Stimulated activated CD4-positive, alpha-beta T cell treated with anti-CD3 and anti-CD28 coated beads, Interleukin-1b, Interleukin-23, amount 100 ng/mL, for 1 hour (primary cell): ENCODE measurements around the gene EXOC3L2.
A peak's percentile ranks its signal among the peaks of the same experiment; 100 is the strongest.

Experiments used
- DNase-seq, 2 donors: peaks; one replicate each; pipeline ENCODE4 v3.0.0-alpha.2; 2020; ENCODE audit warnings: low read depth in 2 of 2

EXOC3L2 gene

DNA sequence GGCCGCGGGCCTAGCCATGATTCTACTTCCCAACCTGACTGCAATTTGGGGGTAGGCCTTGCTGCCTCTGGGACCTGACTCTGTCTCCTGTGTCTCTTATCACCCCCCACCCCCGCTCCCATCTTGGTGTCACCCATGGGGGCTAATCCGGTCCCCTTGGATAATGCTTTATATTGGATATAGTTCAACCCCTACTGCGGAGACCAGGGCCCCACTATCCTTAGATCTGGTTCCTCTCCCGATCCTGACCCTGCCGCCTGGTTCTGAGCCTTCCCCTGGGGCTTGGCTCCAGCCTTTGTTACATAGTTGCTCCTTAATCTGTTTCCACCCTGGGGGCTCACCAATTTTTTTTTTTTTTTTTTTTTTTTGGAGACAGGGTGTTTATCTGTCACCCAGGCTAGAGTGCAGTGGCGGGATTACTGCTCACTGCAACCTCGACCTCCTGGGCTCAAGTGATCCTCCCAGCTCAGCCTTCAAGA is 65.3 kb downstream of the EXOC3L2 start:
- no peak for DNase-seq

- DNase-seq, result no peak
These were observed 65.9 kb downstream of the EXOC3L2 start for GRCh38 chr19:45179072-45179891.

- DNase-seq, result peak; percentile 97 to 99
These were observed 66.7 kb downstream of the EXOC3L2 start, which contains the start of gene BLOC1S3 for GRCh38 chr19:45178262-45179071. Gene BLOC1S3 (plus strand): TSS chr19:45178784. CDS start chr19:45179297, 513 bp downstream.

GRCh38 chr19:45177817-45178261 is 67.4 kb downstream of the EXOC3L2 start, which contains the start of gene TRAPPC6A:
Gene TRAPPC6A (minus strand): TSS chr19:45178237. CDS start chr19:45178218, 19 bp downstream.
- DNase-seq, result no peak

DNA sequence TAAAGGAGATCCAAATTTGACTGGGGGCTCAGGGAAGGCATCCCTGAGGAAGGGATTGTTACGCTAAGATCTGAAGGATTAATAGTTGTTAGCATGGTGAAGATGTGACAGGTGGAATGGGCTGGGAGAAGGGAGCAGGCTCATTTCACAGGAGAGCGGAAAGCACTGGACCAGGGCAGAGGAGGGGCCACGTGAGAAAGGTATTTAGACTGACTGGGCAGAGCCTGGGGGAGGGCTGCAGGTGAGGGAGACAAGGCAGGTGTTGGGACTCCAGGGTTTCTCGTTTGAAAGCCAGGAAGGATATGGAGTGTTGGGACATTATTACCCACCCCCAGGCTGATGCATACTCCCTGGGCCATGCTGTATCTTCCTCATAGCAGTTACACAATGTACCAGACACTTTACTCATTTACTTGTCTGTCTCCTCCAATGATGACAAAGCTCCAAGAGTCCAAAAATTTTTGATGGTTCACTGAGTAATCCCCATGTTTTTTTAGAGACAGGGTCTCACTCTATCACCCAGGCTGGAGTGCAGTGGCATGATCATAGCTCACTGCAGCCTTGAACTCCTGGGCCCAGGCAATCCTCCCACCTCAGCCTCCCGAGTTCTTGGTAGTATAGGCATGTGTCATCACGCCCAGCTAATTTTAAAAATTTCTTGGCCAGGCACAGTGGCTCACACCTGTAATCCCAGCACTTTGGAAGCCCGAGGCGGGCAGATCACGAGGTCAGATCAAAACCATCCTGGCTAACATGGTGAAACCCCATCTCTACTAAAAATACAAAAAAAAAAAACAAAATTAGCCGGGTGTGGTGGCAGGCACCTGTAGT is 69.5 kb downstream of the EXOC3L2 start:
- DNase-seq, result no peak

DNA sequence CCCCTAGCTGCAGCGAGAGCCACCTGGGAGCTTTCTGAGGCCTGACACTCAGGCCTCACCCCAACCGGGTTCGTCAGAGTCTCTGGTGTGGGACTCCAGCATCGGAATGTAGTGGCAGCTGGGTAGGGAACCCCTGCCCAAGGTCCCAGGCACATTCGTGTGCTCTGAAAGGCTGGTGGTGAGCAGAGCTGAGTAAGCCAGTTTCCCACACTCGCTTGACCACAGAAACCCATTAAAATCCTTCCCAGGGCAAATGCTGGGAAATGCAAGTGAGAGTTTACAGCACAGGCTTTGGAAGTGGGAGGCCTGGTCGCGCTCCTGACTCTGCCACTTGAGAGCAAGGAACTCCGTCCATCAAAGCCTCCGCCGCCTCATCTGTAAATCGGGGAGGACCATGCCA is 71.4 kb downstream of the EXOC3L2 start:
- DNase-seq, result no peak

DNA sequence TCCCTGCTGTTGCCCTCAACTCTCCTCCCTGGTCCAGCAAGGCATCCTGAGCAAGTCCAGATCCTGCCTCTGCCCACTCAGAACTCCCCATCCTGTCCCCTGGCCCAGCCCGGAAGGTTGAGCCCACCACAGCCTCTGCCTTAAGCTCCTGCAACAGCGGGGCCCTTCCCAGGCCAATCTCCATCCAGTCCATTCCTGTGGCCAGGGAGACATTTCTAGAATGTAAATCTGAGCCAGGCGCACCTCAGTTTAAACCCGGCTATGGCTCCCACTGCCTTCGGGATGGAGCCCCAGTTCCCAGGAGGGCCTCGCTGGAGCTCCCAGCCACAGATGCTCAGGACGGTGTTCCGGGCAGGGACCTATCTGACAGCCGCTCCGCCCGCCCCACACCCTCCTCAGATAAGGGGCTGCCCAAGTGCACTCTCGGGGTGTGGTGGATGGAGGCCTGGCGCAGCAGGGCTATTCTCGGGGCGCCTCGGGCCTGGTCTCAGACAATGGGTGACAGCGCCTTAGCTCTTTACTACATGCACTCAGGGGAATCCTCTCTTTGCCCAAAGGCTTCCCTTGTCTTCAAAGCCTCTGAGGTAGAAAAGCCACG is 72.5 kb downstream of the EXOC3L2 start:
- no peak for DNase-seq

DNA sequence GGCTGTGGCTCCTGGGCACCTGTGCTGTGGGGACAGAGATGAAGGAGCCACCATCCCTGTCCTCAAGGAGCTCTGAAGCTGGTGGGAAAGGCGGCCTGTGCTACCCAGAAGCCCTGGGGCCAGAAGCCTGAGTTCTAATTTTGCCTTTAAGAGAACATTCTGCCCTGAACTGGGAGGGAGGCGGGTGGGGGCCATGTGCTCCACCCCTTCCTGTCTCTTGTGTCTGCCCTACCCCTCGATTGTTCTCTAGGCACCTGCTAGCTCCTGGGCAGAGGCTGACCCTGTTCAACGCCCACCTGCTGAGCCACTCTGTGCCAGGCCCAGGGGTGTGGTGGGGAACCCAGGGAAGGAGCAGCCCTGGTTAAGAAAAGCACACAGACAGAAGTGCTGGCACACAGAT is 73.0 kb downstream of the EXOC3L2 start:
- DNase-seq, result no peak

- no peak for DNase-seq
These were observed 74.0 kb downstream of the EXOC3L2 start for GRCh38 chr19:45171211-45171623.

- no peak for DNase-seq
These were observed 74.8 kb downstream of the EXOC3L2 start for GRCh38 chr19:45170146-45171106.

- no peak for DNase-seq
These were observed 75.6 kb downstream of the EXOC3L2 start for GRCh38 chr19:45169602-45170001.

DNA sequence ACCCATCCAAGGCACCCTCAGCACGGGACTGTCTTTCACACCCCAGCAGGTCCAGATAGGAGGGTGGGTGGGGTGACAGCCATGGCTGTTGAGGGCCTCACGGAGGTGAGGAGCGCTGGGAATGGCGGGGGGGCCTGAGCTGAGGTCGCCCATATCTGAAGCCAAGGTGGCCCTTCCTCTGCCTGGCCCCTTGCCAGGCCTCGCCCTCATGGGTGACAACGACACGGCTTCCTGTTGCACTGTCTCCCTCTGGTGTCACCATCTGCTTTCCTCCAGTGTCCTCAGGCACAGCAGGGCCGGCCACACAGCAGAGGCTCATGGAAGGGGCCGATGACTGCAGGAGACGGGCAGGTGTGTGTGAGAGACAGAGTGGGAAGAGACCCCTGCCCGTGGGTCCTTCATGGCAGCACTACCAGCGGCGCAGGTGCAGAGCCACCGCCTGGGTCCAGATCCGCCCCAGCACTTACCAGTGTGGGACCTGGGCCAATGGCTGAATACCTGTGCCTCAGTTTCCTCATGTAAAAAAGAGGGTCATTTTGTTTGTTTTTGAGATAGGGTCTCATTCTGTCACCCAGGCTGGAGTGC is 76.3 kb downstream of the EXOC3L2 start:
- no peak for DNase-seq

- DNase-seq, result no peak
These were observed 78.4 kb downstream of the EXOC3L2 start for GRCh38 chr19:45166723-45167252.

- DNase-seq, result no peak
These were observed 80.5 kb downstream of the EXOC3L2 start for GRCh38 chr19:45164577-45165335.

GRCh38 chr19:45163751-45164460 is 81.3 kb downstream of the EXOC3L2 start:
- no peak for DNase-seq

GRCh38 chr19:45163156-45163555 is 82.1 kb downstream of the EXOC3L2 start:
- no peak for DNase-seq

- DNase-seq, result no peak
These were observed 82.5 kb downstream of the EXOC3L2 start for GRCh38 chr19:45162608-45163143.
